Limb (tissue), 2 donors: Measurements from ENCODE around the gene NOCT.
"Not testable (repeated sequence)": the region's sequence is repeated elsewhere in the genome, so short reads cannot be mapped to it uniquely, and the experiment has no call there.

ENCODE experiments used
- DNase-seq, 2 donors: peaks; one replicate each; pipeline ENCODE4 v3.0.0-alpha.2; 2016; ENCODE audit errors: extremely low spot score in 2 of 2

NOCT gene

DNA sequence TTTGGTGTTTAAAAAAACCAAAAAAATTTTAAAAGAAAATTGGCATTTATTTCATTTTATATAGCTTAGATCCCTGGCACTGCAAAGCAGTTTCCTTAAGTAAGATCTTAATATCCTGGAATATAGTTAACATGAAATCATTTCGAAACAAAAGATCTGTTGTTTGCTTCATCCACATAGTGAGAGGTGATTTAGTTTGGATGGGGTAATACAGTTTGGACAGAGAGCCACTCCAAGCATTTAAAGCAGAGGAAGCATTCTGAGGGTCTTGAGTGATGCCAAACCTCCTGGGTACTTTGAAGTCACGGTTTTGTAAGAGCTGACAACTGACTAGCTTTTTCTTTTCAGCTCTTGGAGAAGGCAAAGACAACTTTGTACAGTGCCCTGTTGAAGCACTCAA, 28.7 kb downstream of the NOCT start:
- DNase-seq, result no peak

DNA sequence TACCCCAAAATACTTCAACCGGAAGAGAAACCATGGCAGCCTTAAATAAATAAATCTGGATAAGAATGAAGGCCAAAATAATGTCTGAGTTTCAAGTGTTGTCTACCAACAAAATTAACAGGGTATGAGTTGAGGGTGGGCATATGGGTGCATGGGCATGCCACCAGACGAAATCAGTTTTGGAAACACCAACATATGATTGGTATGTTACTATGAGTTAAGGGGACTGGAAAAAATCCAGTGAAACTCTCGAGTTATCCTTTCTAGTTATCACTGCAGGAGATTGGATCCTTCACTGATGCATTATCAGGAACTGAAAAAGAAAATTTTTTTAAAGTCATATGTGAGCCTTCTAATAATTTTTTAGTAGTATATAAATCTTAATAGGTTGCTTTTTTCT, 32.4 kb downstream of the NOCT start:
- no peak for DNase-seq

DNA sequence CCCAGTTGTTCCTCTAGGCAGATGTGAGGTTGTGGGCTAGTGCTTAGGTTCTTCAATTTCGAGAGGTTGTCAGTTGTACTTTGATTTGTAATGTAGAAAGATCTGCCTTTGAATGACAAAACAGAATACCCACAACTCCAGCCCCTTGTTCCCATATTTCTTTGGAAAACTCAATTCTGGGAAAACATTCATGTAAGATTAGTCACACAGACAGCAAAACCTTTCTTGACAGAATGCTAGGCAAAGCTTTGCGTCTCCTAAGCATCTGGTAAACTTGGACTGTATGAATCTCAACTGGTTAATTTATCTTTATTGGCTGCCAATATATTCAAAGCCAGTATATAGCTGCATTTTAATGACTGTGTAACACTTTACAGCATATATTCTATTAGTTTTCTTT, 34.9 kb downstream of the NOCT start:
- no peak for DNase-seq

DNA sequence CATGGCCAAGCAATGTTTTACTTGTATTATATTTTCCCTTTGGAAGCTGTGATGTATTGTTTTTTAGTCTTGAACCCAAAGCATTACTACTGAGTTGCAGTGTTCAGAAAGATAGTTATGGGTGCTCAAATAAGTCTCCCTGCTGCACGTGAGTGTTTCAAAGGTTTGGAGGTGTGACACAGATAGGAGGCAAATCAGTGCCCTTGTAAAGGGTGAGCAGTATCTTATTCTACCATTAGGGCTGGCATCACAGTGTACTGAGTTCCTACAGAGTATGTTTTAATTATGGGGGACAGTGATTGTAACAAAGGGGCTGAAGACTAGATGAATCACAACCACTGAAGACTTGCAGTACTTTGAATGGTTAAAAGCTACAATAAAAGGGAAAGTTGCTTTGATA, 38.3 kb downstream of the NOCT start:
- DNase-seq, result no peak

DNA sequence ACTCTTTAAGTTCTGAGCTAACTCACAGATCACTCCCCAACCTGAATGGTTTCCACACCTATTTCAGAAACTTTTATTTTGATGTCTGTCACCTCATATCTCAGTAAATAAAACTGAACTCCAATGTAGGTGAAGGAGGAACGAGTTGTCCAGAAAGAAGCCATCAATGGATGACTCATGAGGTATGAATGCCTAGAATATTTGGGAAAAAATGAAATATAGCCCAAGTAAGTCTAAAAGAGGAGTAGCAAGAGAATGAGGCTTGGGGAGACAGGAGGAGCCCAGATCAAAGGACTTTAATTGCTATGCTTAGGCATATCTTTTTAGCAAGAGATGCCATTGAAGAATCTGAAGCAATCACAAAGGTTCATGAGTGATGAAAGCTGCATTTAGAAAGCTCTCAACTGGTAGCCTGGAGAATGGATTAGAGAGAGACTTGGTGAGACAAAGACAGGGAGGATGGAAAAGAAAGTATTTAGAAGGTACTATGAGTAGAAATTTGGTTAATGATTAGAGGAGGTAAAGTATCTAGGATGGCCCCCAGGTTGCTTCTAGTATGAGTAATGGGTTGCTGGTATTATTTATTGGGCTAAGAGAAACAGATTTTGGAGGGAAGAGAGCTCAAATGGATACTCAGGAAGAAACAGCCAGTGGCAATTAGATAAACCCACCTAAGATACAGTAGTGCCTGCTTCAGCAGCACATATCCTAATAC, 39.4 kb downstream of the NOCT start:
- DNase-seq, result no peak

DNA sequence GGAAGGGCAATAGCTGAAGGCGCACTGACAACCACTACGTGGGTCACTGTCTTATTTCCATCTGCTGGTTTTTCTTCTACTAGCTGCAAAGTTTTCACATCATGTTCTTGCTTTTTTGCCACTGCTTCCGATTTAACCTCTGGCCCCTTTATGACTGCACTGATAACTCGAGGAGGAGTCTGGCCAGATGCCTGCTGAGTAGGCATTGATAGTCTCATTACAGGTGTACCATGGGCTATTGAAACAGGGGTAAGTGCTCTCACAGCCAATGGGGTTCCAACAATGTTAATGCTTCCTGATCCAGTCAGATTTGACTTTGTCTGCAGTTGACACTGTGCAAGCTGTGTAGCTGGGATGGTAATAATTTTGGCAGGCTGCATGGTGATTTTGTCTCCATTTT, 43.4 kb downstream of the NOCT start:
- DNase-seq, result not testable (repeated sequence)

DNA sequence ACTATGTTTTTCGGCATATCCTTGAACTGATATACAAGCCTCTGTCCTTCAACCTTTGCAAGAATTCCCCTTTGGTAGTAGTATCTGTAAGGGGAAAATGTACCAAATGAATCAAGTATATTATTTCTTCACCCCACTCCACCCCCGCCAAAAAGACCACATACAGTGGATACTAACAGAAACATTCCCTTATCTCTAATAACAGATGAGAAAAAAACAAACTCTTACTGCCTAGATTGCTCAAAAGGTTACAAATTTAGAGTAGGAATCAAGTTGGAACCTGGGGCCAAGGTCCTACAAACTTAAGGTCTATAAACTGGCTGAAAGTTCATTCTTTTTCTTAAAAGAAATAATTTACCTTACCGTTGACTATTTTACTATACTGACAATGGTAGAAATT, 45.0 kb downstream of the NOCT start:
- no peak for DNase-seq

DNA sequence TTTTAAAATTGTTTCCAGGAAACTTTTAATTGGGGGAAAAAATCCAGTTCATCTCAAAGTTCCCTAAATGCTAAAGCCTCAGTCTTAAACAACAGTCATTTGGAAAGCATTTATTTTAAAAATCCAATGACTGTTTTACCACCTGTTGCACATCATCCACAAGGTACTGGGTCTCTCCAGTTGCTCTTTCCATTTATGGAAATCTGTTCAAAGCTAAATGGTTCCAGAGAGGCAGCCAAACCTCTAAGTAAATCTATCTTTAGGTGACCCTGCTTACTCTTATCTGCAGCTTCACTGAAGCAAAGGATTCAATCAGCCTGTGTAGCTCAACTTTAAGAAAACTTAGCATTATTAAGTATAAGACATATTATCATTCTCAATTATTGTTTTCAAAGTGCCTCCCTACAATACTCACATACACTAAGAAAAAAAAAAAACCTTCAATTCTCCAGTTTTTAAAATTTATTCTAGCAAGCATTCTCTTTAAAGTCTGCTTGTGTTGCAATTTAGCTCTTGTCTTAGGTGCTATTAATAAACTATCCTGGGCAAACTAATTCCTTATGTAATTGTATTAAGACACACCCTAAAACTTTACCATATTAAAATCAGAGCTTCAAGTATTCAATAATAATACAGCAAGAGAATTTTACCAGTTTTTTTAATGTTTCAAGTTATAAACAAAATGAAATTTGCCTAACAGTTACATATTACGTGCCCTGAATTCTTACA, 60.6 kb downstream of the NOCT start:
- no peak for DNase-seq

DNA sequence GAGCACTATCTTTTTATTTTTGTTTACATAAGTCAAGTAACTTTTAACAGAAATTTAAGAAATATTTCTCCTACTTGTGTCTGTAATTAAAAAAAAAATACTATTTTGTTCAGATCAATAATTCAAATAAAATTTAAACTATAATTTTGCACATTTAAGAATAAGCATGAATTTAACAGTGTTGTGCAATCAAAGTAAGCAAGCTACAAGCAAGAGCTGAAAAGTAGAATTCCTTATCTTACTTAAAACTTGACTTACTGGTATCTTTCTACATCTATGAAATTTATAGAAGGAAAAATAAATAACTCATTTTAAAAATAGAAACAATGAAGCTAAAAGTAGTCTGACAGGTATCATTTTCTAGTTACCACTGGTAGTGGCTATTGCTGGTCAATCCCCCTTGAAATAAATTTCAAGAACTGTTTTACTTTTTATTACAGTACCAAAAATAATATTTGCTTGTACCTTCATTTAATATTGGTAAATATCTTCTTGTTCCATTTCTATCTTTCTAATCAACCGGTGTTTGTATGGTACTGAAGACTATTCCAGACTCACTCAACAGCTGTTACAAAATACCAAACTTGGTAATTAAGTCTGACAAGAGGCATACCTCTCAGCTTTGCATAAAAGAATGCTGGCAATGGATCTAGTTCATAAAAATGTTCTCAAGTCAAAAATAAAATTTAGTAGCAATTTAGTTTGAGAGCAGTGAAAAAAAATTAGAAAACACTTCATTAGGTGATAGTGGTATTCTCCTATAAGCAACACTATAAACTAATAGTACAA, 62.2 kb downstream of the NOCT start:
- DNase-seq, result no peak

DNA sequence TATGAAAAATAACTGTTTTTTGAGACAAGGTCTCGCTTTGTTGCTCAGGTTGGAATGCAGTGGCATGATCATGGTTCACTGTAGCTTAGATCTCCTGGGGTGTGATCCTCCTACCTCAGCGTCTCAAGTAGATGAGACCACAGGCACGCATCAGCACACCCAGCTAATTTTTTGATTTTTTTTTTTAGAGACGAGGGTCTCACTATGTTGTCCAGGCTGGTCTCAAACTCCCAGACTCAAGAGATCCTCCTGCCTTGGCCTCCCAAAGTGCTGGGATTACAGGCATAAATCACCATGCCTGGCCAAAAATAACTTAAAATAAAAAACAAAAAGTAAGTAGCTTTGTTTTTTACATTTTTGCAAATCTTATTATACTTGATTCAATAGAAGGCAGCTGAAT, 63.3 kb downstream of the NOCT start:
- no peak for DNase-seq

DNA sequence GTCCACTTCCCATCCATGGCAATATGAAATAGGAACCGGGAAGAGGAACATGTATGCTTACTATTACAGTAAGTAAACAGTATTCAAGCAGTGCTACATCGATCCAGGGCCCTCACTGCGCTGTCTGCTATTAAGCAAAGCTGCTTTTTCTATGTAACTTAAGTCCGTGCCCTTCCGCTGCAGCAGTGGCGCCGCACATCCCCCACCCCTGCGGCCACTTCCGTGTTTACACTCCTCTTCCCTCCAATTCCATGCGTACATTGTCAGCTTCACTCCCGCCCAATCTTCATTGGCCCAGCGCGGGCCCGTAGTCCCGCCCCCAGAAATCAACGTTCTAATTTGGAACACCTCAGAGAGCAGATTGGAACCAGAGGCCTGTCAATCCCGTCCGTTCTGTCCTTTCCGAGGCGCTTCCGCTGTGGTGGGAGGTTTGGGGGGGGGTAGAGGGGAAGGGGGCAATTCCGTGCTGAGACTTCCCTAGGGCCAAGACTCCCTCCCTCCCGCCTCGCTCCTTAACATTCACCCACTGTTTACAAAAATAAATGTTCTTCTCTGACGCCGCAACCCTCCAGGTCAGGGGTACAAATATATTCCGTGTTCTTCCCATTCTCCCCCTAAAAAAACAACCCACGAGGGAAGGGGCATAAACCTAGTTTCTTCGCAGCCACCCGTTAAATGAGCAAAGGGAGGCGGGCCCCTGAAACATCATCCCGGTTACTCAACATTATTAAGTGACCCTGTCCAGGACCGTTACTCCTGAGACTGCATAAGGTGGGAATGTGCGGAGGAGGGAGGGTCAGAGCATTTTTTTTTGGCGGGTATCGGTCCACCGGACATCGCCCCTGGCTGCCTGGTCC, 67.4 kb downstream of the NOCT start:
- DNase-seq, result peak; percentile 94 to 98

DNA sequence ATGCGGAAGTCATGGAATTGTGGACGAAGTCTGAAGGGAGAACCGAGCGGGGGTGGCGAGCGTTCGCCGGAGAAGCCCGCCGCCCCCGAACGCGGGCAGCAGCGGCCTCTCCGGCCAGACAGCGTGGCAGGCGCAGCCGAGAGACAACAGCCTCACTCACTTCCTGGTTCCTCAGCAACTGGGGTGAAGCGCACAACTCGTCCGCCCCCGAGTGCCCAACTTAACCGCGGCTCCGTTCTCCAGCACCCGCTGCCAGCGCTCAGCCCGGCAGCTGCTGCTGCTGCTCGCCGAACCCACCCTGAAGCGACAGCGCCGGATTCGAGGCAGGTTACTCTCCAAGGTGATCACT, 68.0 kb downstream of the NOCT start:
- DNase-seq, result peak in 1 of 2 donors; percentile 49

DNA sequence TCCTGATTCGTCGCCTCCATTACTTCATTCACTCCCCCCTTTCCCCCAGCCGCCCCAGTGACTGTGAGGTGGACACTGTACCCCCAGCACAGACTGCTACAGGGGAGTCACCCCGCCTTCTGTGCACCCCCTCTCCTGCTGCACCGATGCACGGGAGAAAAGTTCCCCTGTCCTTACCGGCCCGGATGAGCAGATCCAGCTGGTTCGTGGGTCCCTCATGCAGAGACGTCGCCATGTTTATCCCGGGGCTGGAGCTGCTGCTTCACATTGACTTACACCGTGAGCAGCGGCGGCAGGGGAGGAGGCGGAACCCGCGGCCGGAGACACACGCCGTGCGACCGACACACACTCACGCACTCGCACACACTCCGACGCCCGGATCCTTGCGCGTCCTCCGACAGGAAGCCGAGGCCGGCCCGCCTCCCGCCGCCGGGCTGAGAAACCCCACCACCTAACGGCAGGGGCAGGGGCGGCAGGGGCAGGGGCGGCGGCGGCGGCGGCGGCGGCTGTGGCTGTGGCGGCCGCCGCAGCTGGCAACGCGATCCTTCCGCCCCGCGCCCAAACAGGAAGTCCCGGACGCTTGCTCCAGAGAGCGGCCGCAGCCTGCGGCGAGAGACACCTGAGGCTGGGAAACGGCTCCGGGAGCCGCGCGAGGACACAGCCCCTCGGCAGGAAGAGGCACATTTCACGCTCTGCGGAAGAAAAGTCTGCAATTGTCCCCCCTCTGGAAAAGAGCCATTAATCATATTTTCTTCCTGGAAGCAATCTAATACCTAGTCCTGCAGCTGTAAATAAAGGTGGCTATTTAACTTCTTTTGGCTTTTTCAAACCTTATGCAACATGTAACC, 68.6 kb downstream of the NOCT start:
- peak; percentile 85 to 92 for DNase-seq

DNA sequence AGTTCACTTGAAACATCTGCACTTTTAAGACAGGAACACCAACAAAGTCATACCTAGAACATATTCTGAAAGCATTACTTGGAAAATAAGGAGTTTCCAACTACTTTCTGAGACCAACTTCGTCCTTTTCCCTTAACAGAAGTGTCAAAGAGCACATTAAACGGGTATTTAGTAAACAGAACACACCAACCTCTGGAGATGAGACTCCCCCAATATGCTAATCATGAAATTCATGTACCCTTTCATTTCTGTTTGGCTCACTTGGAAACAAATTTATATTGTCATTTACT, 69.2 kb downstream of the NOCT start:
- no peak for DNase-seq

DNA sequence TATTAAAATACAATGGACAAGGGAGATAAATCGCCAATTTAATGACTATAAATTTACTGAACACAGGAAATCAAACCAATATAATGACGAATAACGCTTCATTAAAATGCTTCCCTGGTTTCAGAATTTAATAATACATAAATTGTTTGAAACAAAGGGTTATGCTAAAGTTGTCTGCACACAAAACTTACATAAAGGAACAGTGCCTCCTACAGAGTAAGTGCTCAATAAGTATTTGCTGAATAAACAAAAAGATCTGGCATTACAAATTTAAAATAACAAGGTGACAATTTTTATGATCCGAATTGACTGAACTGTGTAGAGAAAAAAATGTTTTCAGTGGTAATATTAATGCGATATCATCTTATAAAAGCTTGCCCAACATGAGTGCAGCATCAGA, 69.6 kb downstream of the NOCT start:
- no peak for DNase-seq

DNA sequence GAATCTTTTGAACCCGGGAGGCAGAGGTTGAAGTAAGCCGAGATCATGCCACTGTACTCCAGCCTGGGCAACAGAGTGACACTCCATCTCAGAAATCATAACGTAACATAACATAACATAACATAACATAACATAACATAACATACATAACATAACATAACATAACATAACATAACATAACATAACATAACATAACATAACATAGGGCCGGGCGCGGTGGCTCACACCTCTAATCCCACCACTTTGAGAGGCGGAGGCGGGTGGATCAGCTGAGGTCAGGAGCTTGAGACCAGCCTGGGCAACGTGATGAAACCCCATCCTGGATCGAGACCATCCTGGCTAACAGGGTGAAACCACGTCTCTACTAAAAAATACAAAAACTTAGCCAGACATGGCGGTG, 76.7 kb downstream of the NOCT start:
- DNase-seq, result no peak
